Vagina (tissue), 2 donors: Measurements from ENCODE around the gene SORCS2.

Experiments used
- POLR2A ChIP-seq, 2 donors: fragments of 450-650 bp; IDR thresholded peaks; one replicate each; pipeline ENCODE4 v1.6.1; 2017; ENCODE audit warnings: antibody characterized with exemption in 2 of 2, mild to moderate bottlenecking in 2 of 2, moderate library complexity in 2 of 2
- POLR2AphosphoS5 ChIP-seq, 2 donors: sonication (generic); formaldehyde crosslinking; IDR thresholded peaks; one replicate each; pipeline ENCODE4 v1.9.0; 2017; ENCODE audit warnings: antibody characterized with exemption in 2 of 2, mild to moderate bottlenecking in 2 of 2, low read depth in 1 of 2; ENCODE audit not compliant: insufficient read depth in 1 of 2
- TF ChIP-seq, protein P1 (sequence below), 3 experiments: fragments of 450-650 bp in 2 of 3; fragments of 200-600 bp in 1 of 3; sonication (generic) in 1 of 3; IDR thresholded peaks; one replicate each; pipeline ENCODE4 v1.5.1; 2017 to 2019; ENCODE audit warnings: antibody characterized with exemption in 3 of 3, mild to moderate bottlenecking in 2 of 3, moderate library complexity in 2 of 3

DNA sequence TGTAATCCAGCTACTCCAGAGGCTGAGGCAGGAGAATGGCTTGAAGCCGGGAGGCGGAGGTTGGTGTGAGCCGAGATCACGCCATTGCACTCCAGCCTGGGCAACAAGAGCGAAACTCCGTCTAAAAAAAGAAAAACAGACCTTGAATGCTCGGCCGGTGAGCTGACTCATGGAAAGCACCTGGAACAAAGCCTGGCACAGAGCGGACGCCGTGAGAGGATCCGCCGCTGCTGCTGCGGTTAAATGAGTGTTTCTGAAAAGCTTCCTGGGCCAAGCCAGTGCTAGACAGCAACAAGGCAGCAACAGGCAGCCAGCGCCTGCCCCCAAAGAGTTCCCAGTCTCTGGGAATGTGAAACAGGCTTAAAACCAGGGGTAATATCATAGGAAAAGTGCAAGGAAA, 560.9 kb downstream of the SORCS2 start:
- TF ChIP-seq, protein P1, sequence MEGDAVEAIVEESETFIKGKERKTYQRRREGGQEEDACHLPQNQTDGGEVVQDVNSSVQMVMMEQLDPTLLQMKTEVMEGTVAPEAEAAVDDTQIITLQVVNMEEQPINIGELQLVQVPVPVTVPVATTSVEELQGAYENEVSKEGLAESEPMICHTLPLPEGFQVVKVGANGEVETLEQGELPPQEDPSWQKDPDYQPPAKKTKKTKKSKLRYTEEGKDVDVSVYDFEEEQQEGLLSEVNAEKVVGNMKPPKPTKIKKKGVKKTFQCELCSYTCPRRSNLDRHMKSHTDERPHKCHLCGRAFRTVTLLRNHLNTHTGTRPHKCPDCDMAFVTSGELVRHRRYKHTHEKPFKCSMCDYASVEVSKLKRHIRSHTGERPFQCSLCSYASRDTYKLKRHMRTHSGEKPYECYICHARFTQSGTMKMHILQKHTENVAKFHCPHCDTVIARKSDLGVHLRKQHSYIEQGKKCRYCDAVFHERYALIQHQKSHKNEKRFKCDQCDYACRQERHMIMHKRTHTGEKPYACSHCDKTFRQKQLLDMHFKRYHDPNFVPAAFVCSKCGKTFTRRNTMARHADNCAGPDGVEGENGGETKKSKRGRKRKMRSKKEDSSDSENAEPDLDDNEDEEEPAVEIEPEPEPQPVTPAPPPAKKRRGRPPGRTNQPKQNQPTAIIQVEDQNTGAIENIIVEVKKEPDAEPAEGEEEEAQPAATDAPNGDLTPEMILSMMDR (IDR thresholded peaks at IDR 0.05): no peak
- no peak for TF ChIP-seq POLR2A (IDR thresholded peaks at IDR 0.05)
- no peak for TF ChIP-seq POLR2AphosphoS5 (IDR thresholded peaks at IDR 0.05; ENCODE audit: insufficient read depth in 1 of 2, low read depth in 1 of 2)
